RWPE2 (cell line): Measurements from ENCODE around the gene APOM.

Experiments
- ATAC-seq: fragments of 200-7000 bp; cut with Tn5 transposase; 3 replicates; pipeline ENCODE4 v1.9.1; 2021; ENCODE audit warnings: low read depth
- DNase-seq: peaks from one replicate; pipeline ENCODE4 v3.0.0-alpha.2; 2020; ENCODE audit warnings: low spot score
- H3K27ac ChIP-seq: fragments of 450-650 bp; 2 replicates; pipeline ENCODE4 v1.5.1; 2017; ENCODE audit warnings: mild to moderate bottlenecking; ENCODE audit not compliant: poor library complexity, severe bottlenecking
- H3K27me3 ChIP-seq: fragments of 250-450 bp; sonication (Bioruptor Pico); 2 replicates; pipeline ENCODE4 v1.5.1; 2021; ENCODE audit warnings: mild to moderate bottlenecking, moderate library complexity; ENCODE audit not compliant: insufficient read depth, poor library complexity, severe bottlenecking
- H3K36me3 ChIP-seq: fragments of 250-450 bp; sonication (Bioruptor Pico); 2 replicates; pipeline ENCODE4 v1.5.1; 2020; ENCODE audit warnings: low read depth, mild to moderate bottlenecking, moderate library complexity
- H3K4me1 ChIP-seq: fragments of 250-450 bp; sonication (Bioruptor Pico); 2 replicates; pipeline ENCODE4 v1.5.1; 2021; ENCODE audit warnings: mild to moderate bottlenecking, moderate library complexity; ENCODE audit not compliant: insufficient read depth, poor library complexity, severe bottlenecking
- H3K4me3 ChIP-seq: fragments of 250-450 bp; sonication (Bioruptor Pico); 2 replicates; pipeline ENCODE4 v1.5.1; 2021; ENCODE audit warnings: mild to moderate bottlenecking, moderate library complexity; ENCODE audit not compliant: severe bottlenecking
- H3K9me3 ChIP-seq: fragments of 250-450 bp; sonication (Bioruptor Pico); 2 replicates; pipeline ENCODE4 v1.5.1; 2021; ENCODE audit warnings: mild to moderate bottlenecking, moderate library complexity; ENCODE audit not compliant: severe bottlenecking
- CTCF ChIP-seq: fragments of 450-650 bp; IDR thresholded peaks from one replicate; pipeline ENCODE4 v1.5.1; 2017; ENCODE audit warnings: mild to moderate bottlenecking, moderate library complexity; ENCODE audit not compliant: poor library complexity, severe bottlenecking

Gene APOM

GRCh38 chr6:31633447-31633846 is 22.2 kb upstream of the APOM start:
- Histone ChIP-seq H3K4me3 (no peak overlapping the region), H3K27ac (no peak overlapping the region), H3K9me3 (no peaks in the 10 kb centered on the region), H3K27me3 (no peaks in the 10 kb centered on the region), H3K4me1 (no peaks in the 10 kb centered on the region), H3K36me3 (peaks cover 96% of the 10 kb centered on the region)
- no peak for ATAC-seq
- DNase-seq, result no peak
- no peak for TF ChIP-seq CTCF

- ATAC-seq (no peak), DNase-seq (no peak)
- TF ChIP-seq CTCF, result no peak
- Histone ChIP-seq H3K27ac (no peak overlapping the region), H3K27me3 (no peaks in the 10 kb centered on the region), H3K4me1 (no peaks in the 10 kb centered on the region), H3K36me3 (peaks cover 96% of the 10 kb centered on the region), H3K4me3 (no peak overlapping the region), H3K9me3 (no peaks in the 10 kb centered on the region)
These were observed 21.6 kb upstream of the APOM start for GRCh38 chr6:31634131-31634530.

- ATAC-seq (no peak), DNase-seq (no peak)
- no peak overlapping the region for H3K27ac ChIP-seq
- no peak for TF ChIP-seq CTCF
- H3K4me1 ChIP-seq, result no peaks in the 10 kb centered on the region
- H3K36me3 ChIP-seq, result peaks cover 97% of the 10 kb centered on the region
- H3K4me3 ChIP-seq, result no peak overlapping the region
- H3K27me3 ChIP-seq, result no peaks in the 10 kb centered on the region
- no peaks in the 10 kb centered on the region for H3K9me3 ChIP-seq
These were observed 20.6 kb upstream of the APOM start for GRCh38 chr6:31634969-31635575.

GRCh38 chr6:31636698-31637596 is 18.7 kb upstream of the APOM start:
- no peak overlapping the region for H3K4me3 ChIP-seq
- TF ChIP-seq CTCF, result no peak
- no peaks in the 10 kb centered on the region for H3K9me3 ChIP-seq
- H3K36me3 ChIP-seq, result peaks cover 97% of the 10 kb centered on the region
- DNase-seq (no peak), ATAC-seq (no peak)
- H3K27me3 ChIP-seq, result no peaks in the 10 kb centered on the region
- H3K4me1 ChIP-seq, result no peaks in the 10 kb centered on the region
- no peak overlapping the region for H3K27ac ChIP-seq

GRCh38 chr6:31639043-31639442 is 16.7 kb upstream of the APOM start:
- peak; percentile 12; the same call in 2 of the 3 replicates for ATAC-seq
- H3K4me1 ChIP-seq, result no peaks in the 10 kb centered on the region
- no peak for DNase-seq
- H3K9me3 ChIP-seq, result no peaks in the 10 kb centered on the region
- H3K27ac ChIP-seq, result no peak overlapping the region
- no peak for TF ChIP-seq CTCF
- no peak overlapping the region for H3K4me3 ChIP-seq
- H3K36me3 ChIP-seq, result peaks cover 87% of the 10 kb centered on the region
- H3K27me3 ChIP-seq, result no peaks in the 10 kb centered on the region
